GM06990 (cell line): Measurements from ENCODE around the gene CST5.

Experiments used
- DNase-seq: peaks from one replicate; pipeline ENCODE4 v3.0.0-alpha.2; 2011; ENCODE audit not compliant: insufficient read length; ENCODE audit errors: extremely low read depth
- H3K27me3 ChIP-seq: replicated peaks from 2 replicates; pipeline ENCODE4 v1.6.0; 2011; ENCODE audit warnings: low read length; ENCODE audit not compliant: control insufficient read depth, insufficient read depth
- H3K36me3 ChIP-seq: 2 replicates; pipeline ENCODE4 v1.5.1; 2011; ENCODE audit warnings: low read length; ENCODE audit not compliant: control insufficient read depth, insufficient read depth
- H3K4me3 ChIP-seq: replicated peaks from 2 replicates; pipeline ENCODE4 v1.5.1; 2011; ENCODE audit warnings: low read depth, mild to moderate bottlenecking, control low read depth, low read length
- CTCF ChIP-seq: IDR thresholded peaks from 2 replicates; pipeline ENCODE4 v1.5.1; 2011; ENCODE audit warnings: low read length, control low read depth, mild to moderate bottlenecking, inconsistent platforms; ENCODE audit not compliant: insufficient read depth, poor library complexity, severe bottlenecking

Gene CST5

GRCh38 chr20:23879328-23879798 is at the start of gene CST5:
Gene CST5 (minus strand): TSS chr20:23879748. CDS start chr20:23879676, 72 bp downstream.
- H3K27me3 ChIP-seq: no peaks in the 10 kb centered on the region
- no peak within 1 kb of the TSS for H3K4me3 ChIP-seq
- no peak for DNase-seq
- TF ChIP-seq CTCF: no peak
- no peaks in the 10 kb centered on the region for H3K36me3 ChIP-seq

GRCh38 chr20:23928788-23929187 is 49.2 kb upstream of the CST5 start:
- Histone ChIP-seq H3K36me3 (no peaks in the 10 kb centered on the region), H3K27me3 (no peaks in the 10 kb centered on the region; the same call in none of the 2 replicates), H3K4me3 (no peak overlapping the region)
- DNase-seq: no peak
- no peak for TF ChIP-seq CTCF

GRCh38 chr20:23928353-23928752 is 48.8 kb upstream of the CST5 start:
- DNase-seq: no peak
- TF ChIP-seq CTCF: no peak
- Histone ChIP-seq H3K36me3 (no peaks in the 10 kb centered on the region), H3K27me3 (no peaks in the 10 kb centered on the region; the same call in none of the 2 replicates), H3K4me3 (no peak overlapping the region)

GRCh38 chr20:23926944-23927872 is 47.7 kb upstream of the CST5 start:
- H3K36me3 ChIP-seq: no peaks in the 10 kb centered on the region
- no peaks in the 10 kb centered on the region; the same call in none of the 2 replicates for H3K27me3 ChIP-seq
- DNase-seq: no peak
- H3K4me3 ChIP-seq: no peak overlapping the region
- no peak for TF ChIP-seq CTCF

GRCh38 chr20:23926526-23926880 is 47.0 kb upstream of the CST5 start:
- DNase-seq: no peak
- Histone ChIP-seq H3K4me3 (no peak overlapping the region), H3K27me3 (no peaks in the 10 kb centered on the region; the same call in none of the 2 replicates), H3K36me3 (no peaks in the 10 kb centered on the region)
- no peak for TF ChIP-seq CTCF
